Peyer's patch (tissue), 4 donors: ENCODE results near the gene SMPD4.
"Not testable (repeated sequence)": the region's sequence is repeated elsewhere in the genome, so short reads cannot be mapped to it uniquely, and the experiment has no call there.

ENCODE experiments used
- POLR2A ChIP-seq, 2 donors: fragments of 450-650 bp; IDR thresholded peaks; one replicate each; pipeline ENCODE4 v1.5.1; 2017; ENCODE audit warnings: antibody characterized with exemption in 2 of 2, mild to moderate bottlenecking in 2 of 2, moderate library complexity in 2 of 2
- TF ChIP-seq, protein P1 (sequence below), 6 experiments: fragments of 450-650 bp in 4 of 6; fragments of 200-600 bp in 2 of 6; sonication (generic) in 1 of 6; IDR thresholded peaks; one replicate each; pipeline ENCODE4 v1.5.1; 2017 to 2019; ENCODE audit warnings: antibody characterized with exemption in 6 of 6, mild to moderate bottlenecking in 3 of 6, moderate library complexity in 1 of 6

GRCh38 chr2:130139331-130140280, 41.8 kb downstream of the SMPD4 start:
- TF ChIP-seq, protein P1, sequence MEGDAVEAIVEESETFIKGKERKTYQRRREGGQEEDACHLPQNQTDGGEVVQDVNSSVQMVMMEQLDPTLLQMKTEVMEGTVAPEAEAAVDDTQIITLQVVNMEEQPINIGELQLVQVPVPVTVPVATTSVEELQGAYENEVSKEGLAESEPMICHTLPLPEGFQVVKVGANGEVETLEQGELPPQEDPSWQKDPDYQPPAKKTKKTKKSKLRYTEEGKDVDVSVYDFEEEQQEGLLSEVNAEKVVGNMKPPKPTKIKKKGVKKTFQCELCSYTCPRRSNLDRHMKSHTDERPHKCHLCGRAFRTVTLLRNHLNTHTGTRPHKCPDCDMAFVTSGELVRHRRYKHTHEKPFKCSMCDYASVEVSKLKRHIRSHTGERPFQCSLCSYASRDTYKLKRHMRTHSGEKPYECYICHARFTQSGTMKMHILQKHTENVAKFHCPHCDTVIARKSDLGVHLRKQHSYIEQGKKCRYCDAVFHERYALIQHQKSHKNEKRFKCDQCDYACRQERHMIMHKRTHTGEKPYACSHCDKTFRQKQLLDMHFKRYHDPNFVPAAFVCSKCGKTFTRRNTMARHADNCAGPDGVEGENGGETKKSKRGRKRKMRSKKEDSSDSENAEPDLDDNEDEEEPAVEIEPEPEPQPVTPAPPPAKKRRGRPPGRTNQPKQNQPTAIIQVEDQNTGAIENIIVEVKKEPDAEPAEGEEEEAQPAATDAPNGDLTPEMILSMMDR (IDR thresholded peaks at IDR 0.05) = not testable (repeated sequence)
- TF ChIP-seq POLR2A (IDR thresholded peaks at IDR 0.05) = not testable (repeated sequence)
